GM12878 (cell line): ENCODE data around the gene CCN6. TPM values are rescaled to one million over a fixed set of nuclear protein-coding genes. Genes with fewer than 3 reads are reported as not detected.

Experiments
- BCL3 ChIP-seq: IDR thresholded peaks from 2 replicates; pipeline ENCODE4 v1.6.1; 2011; ENCODE audit warnings: borderline replicate concordance, low read depth, mild to moderate bottlenecking, moderate library complexity, low read length; ENCODE audit not compliant: insufficient read depth, poor library complexity, severe bottlenecking
- CBFB ChIP-seq: IDR thresholded peaks from 2 replicates; pipeline ENCODE4 v1.6.1; 2016; ENCODE audit warnings: antibody characterized with exemption, low read depth
- CBX3 ChIP-seq: fragments of 200-600 bp; sonication (generic); IDR thresholded peaks from 2 replicates; pipeline ENCODE4 v1.6.1; 2016; ENCODE audit warnings: low read depth, borderline replicate concordance
- CEBPZ ChIP-seq: fragments of 150-350 bp; IDR thresholded peaks from 2 replicates; pipeline ENCODE4 v1.6.1; 2016; ENCODE audit warnings: low read depth, low read length
- CHD4 ChIP-seq: fragments of 200-600 bp; sonication (generic); IDR thresholded peaks from 2 replicates; pipeline ENCODE4 v1.6.1; 2016; ENCODE audit warnings: mild to moderate bottlenecking
- E4F1 ChIP-seq: fragments of 450-650 bp; IDR thresholded peaks from 2 replicates; pipeline ENCODE4 v1.6.1; 2018; ENCODE audit warnings: borderline replicate concordance, mild to moderate bottlenecking; ENCODE audit not compliant: partially characterized antibody
- JUND ChIP-seq: IDR thresholded peaks from 2 replicates; pipeline ENCODE4 v1.6.1; 2012; ENCODE audit warnings: low read depth, mild to moderate bottlenecking, low read length, improper control_type of control experiment, moderate library complexity
- NFIC ChIP-seq: IDR thresholded peaks from 2 replicates; pipeline ENCODE4 v1.6.1; 2012; ENCODE audit warnings: low read depth, mild to moderate bottlenecking, inconsistent platforms, low read length, moderate library complexity
- YY1 ChIP-seq: IDR thresholded peaks from 2 replicates; pipeline ENCODE4 v1.6.1; 2011; ENCODE audit warnings: low read depth, mild to moderate bottlenecking, low read length
- ZNF274 ChIP-seq: IDR thresholded peaks from one replicate; pipeline ENCODE4 v1.8.0; 2011; ENCODE audit not compliant: insufficient read length, insufficient read depth
- polyA plus RNA-seq, 11 experiments: library from polyadenylated mRNA; depleted of rRNA in 4 of 11; unstranded in 6 of 11; stranded (reverse) in 5 of 11; fragments of >200 nt; fragmentation: Nextera tagmentation in 4 of 11; fragmentation: Illumina TruSeq in 1 of 11; extraction: Ambion mirVana in 4 of 11; extraction: Trizol in 1 of 11; gene quantifications; 1 replicate in 1 of 11; 2 replicates in 10 of 11; pipeline versions ENCODE4 v1.2.1 to v1.2.3, GENCODE V29; 2011 to 2016; ENCODE audit warnings: inconsistent platforms in 2 of 11, missing spikeins in 2 of 11, low read depth in 1 of 11
- total RNA-seq, 4 experiments: library from RNA; depleted of rRNA in 3 of 4; stranded (reverse); fragments of >200 nt in 3 of 4; fragmentation: Illumina TruSeq in 1 of 4; extraction: Trizol in 1 of 4; gene quantifications; 2 replicates each; pipeline versions ENCODE4 v1.2.1 to v1.2.3, GENCODE V29; 2013 to 2021
- TF ChIP-seq, protein P1 (sequence below): IDR thresholded peaks from 2 replicates; pipeline ENCODE4 v1.6.1; 2012; ENCODE audit warnings: low read length, inconsistent platforms

CCN6 gene
- total and polyA plus RNA-seq, 10 of the 15 experiments (the other 5 are each of a cell fraction or from before 2014, with no cell fraction given): 0.05 to 0.24 (median 0.19) TPM; not detected in 5

DNA sequence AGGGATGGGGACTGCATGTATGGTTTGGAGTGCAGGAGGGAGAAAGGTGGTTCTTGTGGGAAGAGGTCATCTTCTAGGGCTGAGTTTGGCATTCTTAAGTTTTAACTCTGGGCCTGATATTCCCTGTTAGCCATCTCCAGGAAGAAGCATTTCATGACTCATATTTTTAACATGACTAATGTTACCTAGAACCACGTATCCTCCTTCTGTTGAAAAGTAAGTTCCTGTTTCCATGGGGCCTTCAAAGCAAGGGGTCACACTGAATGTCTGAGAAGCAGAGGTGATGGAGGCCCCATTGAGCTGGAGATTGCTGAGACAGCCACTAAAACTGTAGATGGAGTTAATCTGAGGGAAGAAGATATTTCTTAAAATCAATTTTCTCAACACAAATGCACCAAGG, 63.6 kb downstream of the CCN6 start (continued):
- TF ChIP-seq, protein P1, sequence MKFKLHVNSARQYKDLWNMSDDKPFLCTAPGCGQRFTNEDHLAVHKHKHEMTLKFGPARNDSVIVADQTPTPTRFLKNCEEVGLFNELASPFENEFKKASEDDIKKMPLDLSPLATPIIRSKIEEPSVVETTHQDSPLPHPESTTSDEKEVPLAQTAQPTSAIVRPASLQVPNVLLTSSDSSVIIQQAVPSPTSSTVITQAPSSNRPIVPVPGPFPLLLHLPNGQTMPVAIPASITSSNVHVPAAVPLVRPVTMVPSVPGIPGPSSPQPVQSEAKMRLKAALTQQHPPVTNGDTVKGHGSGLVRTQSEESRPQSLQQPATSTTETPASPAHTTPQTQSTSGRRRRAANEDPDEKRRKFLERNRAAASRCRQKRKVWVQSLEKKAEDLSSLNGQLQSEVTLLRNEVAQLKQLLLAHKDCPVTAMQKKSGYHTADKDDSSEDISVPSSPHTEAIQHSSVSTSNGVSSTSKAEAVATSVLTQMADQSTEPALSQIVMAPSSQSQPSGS: no peak
- TF ChIP-seq CBX3 (no peak), JUND (no peak), NFIC (no peak), ZNF274 (no peak), E4F1 (no peak), YY1 (no peak), CBFB (no peak), CEBPZ (no peak), CHD4 (no peak), BCL3 (no peak)
